Measurements from ENCODE around the gene HIF3A. TPM values are rescaled to one million over a fixed set of nuclear protein-coding genes. Genes with fewer than 3 reads are reported as not detected.

The HIF3A gene
- total RNA-seq, 2 experiments from 2014 or later: not detected

- ChIA-PET CTCF (no interaction called here), POLR2A (no interaction called here)
- H3K9me3 Mint-ChIP-seq: peaks cover 2% of the 10 kb centered on the region
- no peak for TF ChIP-seq CTCF (IDR thresholded peaks at IDR 0.05)
- peaks cover 3 to 4% of the 10 kb centered on the region in 2 experiments for H3K27me3 ChIP-seq (ENCODE audit: control insufficient read depth in 1 of 2, insufficient read depth in 2 of 2, low read length in 2 of 2)
- DNase-seq: no peak
- ATAC-seq (ENCODE audit: poor library complexity): no peak
- H3K27ac Mint-ChIP-seq: no peak overlapping the region
- H3K4me1 ChIP-seq (ENCODE audit: insufficient read depth, low read length): no peaks in the 10 kb centered on the region
- intact Hi-C loops (cut with DNase I, micrococcal nuclease): no loop called here
- peaks cover 16% of the 10 kb centered on the region for H3K27me3 Mint-ChIP-seq
- H3K36me3 ChIP-seq (ENCODE audit: insufficient read depth, low read length): no peaks in the 10 kb centered on the region
- H3K9me3 ChIP-seq (ENCODE audit: control insufficient read depth in 1 of 2, insufficient read depth in 1 of 2, low read length in 2 of 2): peaks cover 0 to 21% of the 10 kb centered on the region in 2 experiments
- no peak overlapping the region for H3K4me3 Mint-ChIP-seq
- no peak overlapping the region for H3K27ac ChIP-seq (ENCODE audit: low read depth in 1 of 2, low read length in 2 of 2)
- H3K4me1 Mint-ChIP-seq (ENCODE audit: low read depth): no peaks in the 10 kb centered on the region
- H3K4me3 ChIP-seq (ENCODE audit: low read length): no peak overlapping the region
- H3K36me3 Mint-ChIP-seq (ENCODE audit: low read depth): no peaks in the 10 kb centered on the region
Measured at GRCh38 chr19:46303322-46303690, 6.5 kb downstream of the HIF3A start.

DNA sequence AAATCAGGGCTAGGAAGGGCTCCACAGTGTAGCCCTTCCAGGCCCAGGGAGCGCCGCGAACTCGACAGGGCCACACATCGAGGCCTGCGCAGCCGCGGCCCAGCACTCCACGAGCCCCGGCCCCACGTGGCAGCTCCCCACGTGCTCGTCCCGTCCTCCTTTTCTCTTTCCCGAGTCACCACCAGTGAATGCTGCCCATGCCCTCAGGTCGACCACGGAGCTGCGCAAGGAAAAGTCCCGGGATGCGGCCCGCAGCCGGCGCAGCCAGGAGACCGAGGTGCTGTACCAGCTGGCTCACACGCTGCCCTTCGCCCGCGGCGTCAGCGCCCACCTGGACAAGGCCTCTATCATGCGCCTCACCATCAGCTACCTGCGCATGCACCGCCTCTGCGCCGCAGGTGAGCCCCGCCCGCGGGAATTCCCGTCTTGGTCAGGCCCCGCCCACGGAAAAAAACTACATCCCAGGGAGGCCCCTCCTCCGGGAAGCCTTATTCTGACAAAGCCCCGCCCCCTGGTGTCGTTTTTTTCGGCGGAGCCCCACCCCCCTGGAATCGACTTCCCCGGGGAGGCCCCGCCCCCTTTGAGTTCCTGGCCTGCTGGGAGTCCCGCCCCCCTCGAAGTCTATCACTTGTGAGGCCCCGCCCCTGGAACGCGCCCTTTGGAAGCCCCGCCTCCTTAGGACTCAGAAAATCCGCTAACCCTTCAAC lies 7.0 kb downstream of the HIF3A start:
- Mint-ChIP-seq H3K36me3 (ENCODE audit: low read depth) (no peaks in the 10 kb centered on the region), H3K27ac (no peak overlapping the region), H3K4me1 (ENCODE audit: low read depth) (no peaks in the 10 kb centered on the region), H3K4me3 (no peak overlapping the region), H3K27me3 (peaks cover 11% of the 10 kb centered on the region), H3K9me3 (peaks cover 2% of the 10 kb centered on the region)
- Histone ChIP-seq H3K4me3 (ENCODE audit: low read length) (no peak overlapping the region), H3K4me1 (ENCODE audit: insufficient read depth, low read length) (no peaks in the 10 kb centered on the region), H3K27ac (ENCODE audit: low read depth in 1 of 2, low read length in 2 of 2) (no peak overlapping the region), H3K36me3 (ENCODE audit: insufficient read depth, low read length) (no peaks in the 10 kb centered on the region), H3K27me3 (ENCODE audit: control insufficient read depth in 1 of 2, insufficient read depth in 2 of 2, low read length in 2 of 2) (no peaks in the 10 kb centered on the region), H3K9me3 (ENCODE audit: control insufficient read depth in 1 of 2, insufficient read depth in 1 of 2, low read length in 2 of 2) (peaks cover 0 to 18% of the 10 kb centered on the region in 2 experiments)
- ChIA-PET CTCF (no interaction called here), POLR2A (no interaction called here)
- ATAC-seq (ENCODE audit: poor library complexity): no peak
- intact Hi-C loops (cut with DNase I, micrococcal nuclease): no loop called here
- no peak for TF ChIP-seq CTCF (IDR thresholded peaks at IDR 0.05)
- DNase-seq: peak in 2 of 14 experiments; percentile 2 to 30

- no peaks in the 10 kb centered on the region for H3K4me1 ChIP-seq (ENCODE audit: insufficient read depth, low read length)
- ChIA-PET POLR2A (no interaction called here), CTCF (interaction anchor here (0.6 kb wide), 1 partner anchor 26 kb away, joined by 3 read pairs; no protein-coding TSS in a partner anchor)
- Mint-ChIP-seq H3K27me3 (no peaks in the 10 kb centered on the region), H3K9me3 (peaks cover 2% of the 10 kb centered on the region), H3K4me3 (no peak overlapping the region), H3K27ac (no peak overlapping the region), H3K36me3 (ENCODE audit: low read depth) (no peaks in the 10 kb centered on the region), H3K4me1 (ENCODE audit: low read depth) (no peaks in the 10 kb centered on the region)
- no peak overlapping the region for H3K27ac ChIP-seq (ENCODE audit: low read depth in 1 of 2, low read length in 2 of 2)
- no peak for ATAC-seq (ENCODE audit: poor library complexity)
- DNase-seq: no peak
- TF ChIP-seq CTCF (IDR thresholded peaks at IDR 0.05): no peak
- peaks cover 0 to 18% of the 10 kb centered on the region in 2 experiments for H3K9me3 ChIP-seq (ENCODE audit: control insufficient read depth in 1 of 2, insufficient read depth in 1 of 2, low read length in 2 of 2)
- no peak overlapping the region for H3K4me3 ChIP-seq (ENCODE audit: low read length)
- H3K27me3 ChIP-seq (ENCODE audit: control insufficient read depth in 1 of 2, insufficient read depth in 2 of 2, low read length in 2 of 2): no peaks in the 10 kb centered on the region
- H3K36me3 ChIP-seq (ENCODE audit: insufficient read depth, low read length): no peaks in the 10 kb centered on the region
- intact Hi-C loops (cut with DNase I, micrococcal nuclease): no loop called here
Measured at GRCh38 chr19:46306501-46306900, 9.7 kb downstream of the HIF3A start.

Data from CD4-positive, alpha-beta T cell (primary cell).